Mucosa of rectum (tissue), 2 donors: ENCODE results near the gene DNAJC6.

Experiments used
- H3K27ac ChIP-seq, 2 donors: one replicate each; pipeline ENCODE4 v1.7.0; 2013; ENCODE audit warnings: inconsistent platforms in 2 of 2, low read depth in 2 of 2, low read length in 2 of 2
- H3K27me3 ChIP-seq, 2 donors: one replicate each; pipeline ENCODE4 v1.7.0; 2013; ENCODE audit warnings: low read length in 2 of 2; ENCODE audit not compliant: control insufficient read depth in 2 of 2, insufficient read depth in 2 of 2
- H3K36me3 ChIP-seq, 2 donors: one replicate each; pipeline ENCODE4 v1.7.0; 2013; ENCODE audit warnings: low read length in 2 of 2; ENCODE audit not compliant: control insufficient read depth in 2 of 2, insufficient read depth in 2 of 2
- H3K4me1 ChIP-seq, 2 donors: one replicate each; pipeline ENCODE4 v1.7.0; 2013; ENCODE audit warnings: low read length in 2 of 2, mild to moderate bottlenecking in 1 of 2; ENCODE audit not compliant: control insufficient read depth in 2 of 2, insufficient read depth in 2 of 2
- H3K4me3 ChIP-seq, 2 donors: one replicate each; pipeline ENCODE4 v1.7.0; 2013; ENCODE audit warnings: low read length in 2 of 2
- H3K9ac ChIP-seq, 2 donors: one replicate each; pipeline ENCODE4 v1.7.0; 2013; ENCODE audit warnings: low read length in 2 of 2, low read depth in 1 of 2, mild to moderate bottlenecking in 1 of 2
- H3K9me3 ChIP-seq, 2 donors: one replicate each; pipeline ENCODE4 v1.7.0; 2013; ENCODE audit warnings: low read length in 2 of 2; ENCODE audit not compliant: control insufficient read depth in 2 of 2
- donor health status: healthy.
- donor health status: Normal muscosa, but diverticular disease.

Gene DNAJC6

GRCh38 chr1:65321879-65322278 lies 12.5 kb downstream of the DNAJC6 start:
- no peaks in the 10 kb centered on the region for H3K27me3 ChIP-seq
- no peaks in the 10 kb centered on the region for H3K4me1 ChIP-seq
- H3K9me3 ChIP-seq, result no peaks in the 10 kb centered on the region
- no peak overlapping the region for H3K9ac ChIP-seq
- no peak overlapping the region for H3K4me3 ChIP-seq
- H3K36me3 ChIP-seq, result no peaks in the 10 kb centered on the region
- no peak overlapping the region for H3K27ac ChIP-seq

- Histone ChIP-seq H3K27ac (no peak overlapping the region), H3K9me3 (no peaks in the 10 kb centered on the region), H3K4me3 (no peak overlapping the region), H3K4me1 (no peaks in the 10 kb centered on the region), H3K9ac (no peak overlapping the region), H3K36me3 (no peaks in the 10 kb centered on the region), H3K27me3 (no peaks in the 10 kb centered on the region)
Observed at GRCh38 chr1:65323246-65323645, 13.9 kb downstream of the DNAJC6 start.

GRCh38 chr1:65330021-65330420 lies 20.7 kb downstream of the DNAJC6 start:
- Histone ChIP-seq H3K27ac (no peak overlapping the region), H3K4me1 (no peaks in the 10 kb centered on the region)

GRCh38 chr1:65330822-65331221 lies 21.5 kb downstream of the DNAJC6 start:
- H3K4me3 ChIP-seq, result no peak overlapping the region
- no peaks in the 10 kb centered on the region for H3K4me1 ChIP-seq
- H3K36me3 ChIP-seq, result no peaks in the 10 kb centered on the region
- no peak overlapping the region for H3K27ac ChIP-seq
- no peaks in the 10 kb centered on the region for H3K9me3 ChIP-seq
- H3K9ac ChIP-seq, result no peak overlapping the region
- H3K27me3 ChIP-seq, result no peaks in the 10 kb centered on the region

More at GRCh38 chr1:65330021-65330420, 20.7 kb downstream of the DNAJC6 start:
- H3K9me3 ChIP-seq, result no peaks in the 10 kb centered on the region
- no peaks in the 10 kb centered on the region for H3K27me3 ChIP-seq
- no peak overlapping the region for H3K9ac ChIP-seq
- H3K36me3 ChIP-seq, result no peaks in the 10 kb centered on the region
- no peak overlapping the region for H3K4me3 ChIP-seq

GRCh38 chr1:65332821-65333220 lies 23.5 kb downstream of the DNAJC6 start:
- H3K9me3 ChIP-seq, result no peaks in the 10 kb centered on the region

GRCh38 chr1:65334081-65334480 lies 24.7 kb downstream of the DNAJC6 start:
- no peaks in the 10 kb centered on the region for H3K36me3 ChIP-seq
- no peak overlapping the region for H3K27ac ChIP-seq
- H3K4me3 ChIP-seq, result no peak overlapping the region
- H3K9ac ChIP-seq, result no peak overlapping the region
- no peaks in the 10 kb centered on the region for H3K4me1 ChIP-seq
- H3K27me3 ChIP-seq, result no peaks in the 10 kb centered on the region
- H3K9me3 ChIP-seq, result no peaks in the 10 kb centered on the region

More at GRCh38 chr1:65332821-65333220, 23.5 kb downstream of the DNAJC6 start:
- no peak overlapping the region for H3K4me3 ChIP-seq
- H3K36me3 ChIP-seq, result no peaks in the 10 kb centered on the region
- no peaks in the 10 kb centered on the region for H3K4me1 ChIP-seq
- no peak overlapping the region for H3K9ac ChIP-seq
- H3K27ac ChIP-seq, result no peak overlapping the region
- H3K27me3 ChIP-seq, result no peaks in the 10 kb centered on the region

- Histone ChIP-seq H3K9me3 (no peaks in the 10 kb centered on the region), H3K36me3 (no peaks in the 10 kb centered on the region), H3K27me3 (no peaks in the 10 kb centered on the region), H3K4me1 (no peaks in the 10 kb centered on the region), H3K4me3 (no peak overlapping the region), H3K27ac (no peak overlapping the region), H3K9ac (no peak overlapping the region)
Observed at GRCh38 chr1:65339866-65340468, 30.6 kb downstream of the DNAJC6 start.

GRCh38 chr1:65341381-65341780 lies 32.0 kb downstream of the DNAJC6 start:
- Histone ChIP-seq H3K4me1 (no peaks in the 10 kb centered on the region), H3K9ac (no peak overlapping the region), H3K4me3 (no peak overlapping the region), H3K27ac (no peak overlapping the region), H3K9me3 (no peaks in the 10 kb centered on the region), H3K36me3 (no peaks in the 10 kb centered on the region), H3K27me3 (no peaks in the 10 kb centered on the region)

GRCh38 chr1:65343286-65343685 lies 33.9 kb downstream of the DNAJC6 start:
- Histone ChIP-seq H3K9me3 (no peaks in the 10 kb centered on the region), H3K4me3 (no peak overlapping the region), H3K36me3 (no peaks in the 10 kb centered on the region), H3K4me1 (no peaks in the 10 kb centered on the region), H3K27ac (no peak overlapping the region), H3K27me3 (no peaks in the 10 kb centered on the region), H3K9ac (no peak overlapping the region)

GRCh38 chr1:65344171-65344814 lies 35.0 kb downstream of the DNAJC6 start:
- Histone ChIP-seq H3K9me3 (no peaks in the 10 kb centered on the region), H3K27ac (no peak overlapping the region), H3K36me3 (no peaks in the 10 kb centered on the region), H3K4me1 (no peaks in the 10 kb centered on the region), H3K27me3 (no peaks in the 10 kb centered on the region), H3K9ac (no peak overlapping the region), H3K4me3 (no peak overlapping the region)
